ENCODE results near the gene ADM2. TPM values are rescaled to one million over a fixed set of nuclear protein-coding genes. Genes with fewer than 3 reads are reported as not detected.
"Not testable (repeated sequence)": the region's sequence is repeated elsewhere in the genome, so short reads cannot be mapped to it uniquely, and the experiment has no call there.

The ADM2 gene
- total RNA-seq, 2 experiments from 2014 or later = 3.7 to 4.1 TPM

GRCh38 chr22:50529897-50530579, 48.7 kb downstream of the ADM2 start, which contains the start of gene TYMP:
TYMP (minus strand) TSS chr22:50530012; CDS start chr22:50529709, 303 bp downstream.
- ChIA-PET CTCF (interaction anchor here (0.7 to 5.8 kb wide), 5 partner anchors 15 to 92 kb away, joined by 3 to 74 read pairs (median 4); partner anchors contain the start of genes KLHDC7B and SYCE3), POLR2A (interaction anchor here (0.6 to 1.0 kb wide), 5 partner anchors 10 to 91 kb away, joined by 3 to 10 read pairs (median 3); no protein-coding TSS in a partner anchor)
- H3K36me3 Mint-ChIP-seq (ENCODE audit: low read depth) = peaks cover 34% of the 10 kb centered on the region
- H3K27ac Mint-ChIP-seq = peak within 1 kb of the TSS; percentile 100
- no peaks in the 10 kb centered on the region for H3K9me3 Mint-ChIP-seq
- H3K27me3 Mint-ChIP-seq = no peaks in the 10 kb centered on the region
- H3K4me3 Mint-ChIP-seq = peak within 1 kb of the TSS; percentile 96
- peak; percentile 78 for DNase-seq
- H3K4me1 Mint-ChIP-seq = peaks cover 47% of the 10 kb centered on the region

DNA sequence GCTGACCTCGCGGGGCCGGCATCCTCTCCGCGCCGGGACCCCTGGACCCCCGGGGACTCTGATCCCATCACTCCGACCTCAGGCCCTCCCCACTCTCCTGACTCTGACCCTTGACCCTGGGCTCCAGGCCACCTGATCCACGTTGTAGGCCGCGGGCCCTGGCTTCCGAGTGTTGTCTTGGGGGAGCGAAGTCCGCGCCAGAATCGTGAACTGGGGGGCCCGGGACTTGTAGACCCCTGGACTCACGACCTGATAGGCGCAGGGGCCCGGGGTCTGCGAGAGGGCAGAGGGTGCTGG, 49.2 kb downstream of the ADM2 start:
- Mint-ChIP-seq H3K4me3 (peak overlapping the region; percentile 96), H3K4me1 (peaks cover 50% of the 10 kb centered on the region)
- POLR2A ChIA-PET = no interaction called here

GRCh38 chr22:50530877-50531545, 49.7 kb downstream of the ADM2 start:
- peaks cover 36% of the 10 kb centered on the region for H3K36me3 Mint-ChIP-seq (ENCODE audit: low read depth)
- H3K4me3 Mint-ChIP-seq = peak overlapping the region; percentile 96
- H3K9me3 Mint-ChIP-seq = no peaks in the 10 kb centered on the region
- peaks cover 53% of the 10 kb centered on the region for H3K4me1 Mint-ChIP-seq
- H3K27ac Mint-ChIP-seq = peak overlapping the region; percentile 100
- H3K27me3 Mint-ChIP-seq = no peaks in the 10 kb centered on the region
- DNase-seq = peak; percentile 89
- POLR2A ChIA-PET = no interaction called here
- CTCF ChIA-PET = no interaction called here

More for the DNA sequence above, 49.2 kb downstream of the ADM2 start:
- no peak for DNase-seq
- Mint-ChIP-seq H3K27ac (peak overlapping the region; percentile 100), H3K9me3 (no peaks in the 10 kb centered on the region), H3K36me3 (ENCODE audit: low read depth) (peaks cover 36% of the 10 kb centered on the region), H3K27me3 (no peaks in the 10 kb centered on the region)
- CTCF ChIA-PET = no interaction called here

DNA sequence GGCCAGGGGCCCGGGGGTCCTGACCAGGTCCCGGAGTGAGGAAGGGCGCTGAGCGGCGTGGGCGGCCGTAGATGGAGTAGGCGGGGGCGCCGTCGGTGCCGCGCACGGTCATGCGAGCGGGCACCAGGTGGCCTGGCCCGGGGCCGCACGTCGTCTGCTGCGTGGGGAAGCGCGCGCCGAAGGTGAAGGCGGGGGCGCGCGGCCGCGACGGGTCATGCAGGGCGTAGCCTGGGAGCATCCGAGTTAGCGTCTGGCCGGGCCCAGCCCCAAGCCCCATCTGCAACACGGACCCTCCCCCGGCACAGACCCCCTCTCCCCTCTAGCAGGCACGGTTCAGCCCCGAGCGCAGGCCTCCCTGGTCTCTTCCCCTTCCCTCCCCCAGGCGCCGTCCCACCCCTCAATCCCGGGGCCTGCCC, 50.2 kb downstream of the ADM2 start:
- Mint-ChIP-seq H3K27me3 (no peaks in the 10 kb centered on the region), H3K27ac (peak overlapping the region; percentile 100), H3K9me3 (no peaks in the 10 kb centered on the region), H3K4me3 (peak overlapping the region; percentile 96), H3K36me3 (ENCODE audit: low read depth) (peaks cover 39% of the 10 kb centered on the region), H3K4me1 (peaks cover 59% of the 10 kb centered on the region)
- CTCF ChIA-PET = interaction anchor here (0.8 kb wide), 1 partner anchor 32 kb away, joined by 3 read pairs; no protein-coding TSS in a partner anchor
- POLR2A ChIA-PET = interaction anchor here (1.7 kb wide), 1 partner anchor 17 kb away, joined by 6 read pairs; no protein-coding TSS in a partner anchor
- DNase-seq = peak; percentile 79

- peaks cover 60% of the 10 kb centered on the region for H3K4me1 Mint-ChIP-seq
Measured at GRCh38 chr22:50531962-50532674, 50.8 kb downstream of the ADM2 start.

GRCh38 chr22:50532824-50533796, 51.8 kb downstream of the ADM2 start:
- CTCF ChIA-PET = interaction anchor here (0.6 to 0.7 kb wide), 2 partner anchors 48 to 87 kb away, joined by 3 to 4 read pairs; no protein-coding TSS in a partner anchor
- Mint-ChIP-seq H3K4me1 (peaks cover 52% of the 10 kb centered on the region), H3K4me3 (peak overlapping the region; percentile 96), H3K27me3 (no peaks in the 10 kb centered on the region), H3K36me3 (ENCODE audit: low read depth) (peaks cover 27% of the 10 kb centered on the region), H3K9me3 (no peaks in the 10 kb centered on the region), H3K27ac (peak overlapping the region; percentile 100)
- no peak for DNase-seq
- POLR2A ChIA-PET = interaction anchor here (1.7 kb wide), 1 partner anchor 15 kb away, joined by 6 read pairs; no protein-coding TSS in a partner anchor

More at GRCh38 chr22:50531962-50532674, 50.8 kb downstream of the ADM2 start:
- ChIA-PET POLR2A (interaction anchor here (1.7 kb wide), 1 partner anchor 16 kb away, joined by 6 read pairs; no protein-coding TSS in a partner anchor), CTCF (interaction anchor here (0.8 kb wide), 1 partner anchor 31 kb away, joined by 3 read pairs; no protein-coding TSS in a partner anchor)
- Mint-ChIP-seq H3K4me3 (peak overlapping the region; percentile 96), H3K27me3 (no peaks in the 10 kb centered on the region), H3K36me3 (ENCODE audit: low read depth) (peaks cover 36% of the 10 kb centered on the region), H3K27ac (peak overlapping the region; percentile 100), H3K9me3 (no peaks in the 10 kb centered on the region)
- DNase-seq = peak; percentile 38

DNA sequence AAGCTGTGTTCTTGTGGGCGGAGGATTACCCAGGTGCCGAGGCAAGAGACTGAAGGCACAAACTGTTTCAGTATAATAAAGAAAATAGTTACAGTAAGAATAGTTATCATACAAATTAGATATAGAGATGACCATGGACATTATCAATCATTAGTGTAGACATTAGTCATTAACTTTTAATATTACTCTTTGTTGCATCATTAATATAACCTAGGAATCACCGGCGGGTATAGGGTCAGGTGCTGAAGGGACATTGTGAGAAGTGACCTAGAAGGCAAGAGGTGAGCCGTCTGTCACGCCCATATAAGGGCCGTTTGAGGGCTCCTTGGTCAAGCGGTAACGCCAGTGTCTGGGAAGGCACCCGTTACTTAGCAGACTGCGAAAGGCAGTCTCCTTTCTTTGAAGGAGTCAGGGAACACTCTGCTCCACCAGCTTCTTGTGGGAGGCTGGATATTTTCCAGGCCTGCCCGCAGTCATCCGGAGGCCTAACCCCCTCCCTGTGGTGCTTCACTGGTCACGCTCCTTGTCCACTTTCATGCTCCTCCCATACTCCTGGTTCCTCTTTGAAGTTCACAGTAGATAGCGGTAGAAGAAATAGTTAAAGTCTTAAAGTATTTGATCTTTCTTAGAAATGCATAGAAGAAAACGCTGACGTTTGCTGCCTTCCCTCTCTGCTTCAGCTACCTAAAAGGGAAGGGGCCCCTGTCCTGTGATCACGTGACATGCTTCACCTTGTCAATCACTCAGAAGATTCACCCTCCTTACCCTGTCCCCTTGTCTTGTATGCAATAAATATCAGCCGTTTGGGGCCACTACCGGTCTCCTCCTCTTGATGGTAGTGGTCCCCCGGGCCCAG, 52.7 kb downstream of the ADM2 start:
- DNase-seq, H3K27me3 Mint-ChIP-seq, H3K9me3 Mint-ChIP-seq, POLR2A ChIA-PET: not testable (repeated sequence)
- H3K27ac Mint-ChIP-seq = peak overlapping the region; percentile 100
- peak overlapping the region; percentile 96 for H3K4me3 Mint-ChIP-seq
- CTCF ChIA-PET = interaction anchor here (0.6 to 8.1 kb wide), 5 partner anchors 8 to 87 kb away, joined by 3 to 63 read pairs (median 4); partner anchors contain the start of genes KLHDC7B and SCO2
- H3K4me1 Mint-ChIP-seq = peaks cover 49% of the 10 kb centered on the region
- peaks cover 26% of the 10 kb centered on the region for H3K36me3 Mint-ChIP-seq (ENCODE audit: low read depth)

GRCh38 chr22:50535113-50535512, 53.8 kb downstream of the ADM2 start:
- peak overlapping the region; percentile 72 for H3K27ac Mint-ChIP-seq
- no peaks in the 10 kb centered on the region for H3K27me3 Mint-ChIP-seq
- H3K36me3 Mint-ChIP-seq (ENCODE audit: low read depth) = peaks cover 24% of the 10 kb centered on the region
- CTCF ChIA-PET = interaction anchor here (0.6 to 8.1 kb wide), 6 partner anchors 9 to 909 kb away, joined by 3 to 63 read pairs (median 4); partner anchors contain the start of genes KLHDC7B, SCO2 and SYCE3
- no peaks in the 10 kb centered on the region for H3K9me3 Mint-ChIP-seq
- POLR2A ChIA-PET = interaction anchor here (0.6 to 1.4 kb wide), 2 partner anchors 22 to 28 kb away, joined by 4 to 5 read pairs; partner anchors contain the start of gene SYCE3
- peaks cover 58% of the 10 kb centered on the region for H3K4me1 Mint-ChIP-seq
- no peak overlapping the region for H3K4me3 Mint-ChIP-seq
- DNase-seq = no peak

Other genes starting within 250 kb of the ADM2 start
- gene TUBGCP6, start 236.5 kb upstream of the ADM2 start, total RNA-seq = 10 to 100 TPM; 62.9 to 71.4 TPM
- gene HDAC10, start 230.3 kb upstream of the ADM2 start, total RNA-seq = 10 to 100 TPM; 68.3 to 93.6 TPM
- gene MAPK12, start 219.9 kb upstream of the ADM2 start, total RNA-seq = 1 to 10 TPM; 2.9 TPM
- 10 to 100 TPM; 10.7 to 12.6 TPM for gene MAPK11, start 211.2 kb upstream of the ADM2 start, total RNA-seq
- 10 to 100 TPM; 10.7 to 11.1 TPM for gene PLXNB2, start 173.9 kb upstream of the ADM2 start, total RNA-seq
- gene DENND6B, start 154.5 kb upstream of the ADM2 start, total RNA-seq = 1 to 10 TPM; 3.1 to 3.6 TPM
- 10 to 100 TPM; 55.6 to 67.6 TPM for gene PPP6R2, start 138.2 kb upstream of the ADM2 start, total RNA-seq
- gene SBF1, start 6.5 kb upstream of the ADM2 start, total RNA-seq = 100 to 1,000 TPM; 211 to 224 TPM
- under 1 TPM in 1 of 2 experiments, not detected in 1; 0.23 TPM for gene MIOX, start 5.3 kb downstream of the ADM2 start, total RNA-seq
- gene LMF2, start 26.2 kb downstream of the ADM2 start, total RNA-seq = 100 to 1,000 TPM; 130 to 139 TPM
- gene NCAPH2, start 26.7 kb downstream of the ADM2 start, total RNA-seq = 100 to 1,000 TPM; 110 to 133 TPM
- gene SCO2, start 44.1 kb downstream of the ADM2 start, total RNA-seq = 10 to 100 TPM in 1 of 2 experiments, 1 to 10 TPM in 1; 2.8 to 10.5 TPM
- 100 to 1,000 TPM in 1 of 2 experiments, 10 to 100 TPM in 1; 92.2 to 126 TPM for gene TYMP, start 48.5 kb downstream of the ADM2 start, total RNA-seq
- 10 to 100 TPM; 15.6 to 16.0 TPM for gene KLHDC7B, start 64.4 kb downstream of the ADM2 start, total RNA-seq
- under 1 TPM in 1 of 2 experiments, not detected in 1; 0.87 TPM for gene SYCE3, start 81.4 kb downstream of the ADM2 start, total RNA-seq
- gene CPT1B, start 96.9 kb downstream of the ADM2 start, total RNA-seq = 100 to 1,000 TPM; 107 to 113 TPM
- 100 to 1,000 TPM; 140 to 142 TPM for gene CHKB, start 101.3 kb downstream of the ADM2 start, total RNA-seq
- under 1 TPM; 0.29 to 0.37 TPM for gene MAPK8IP2, start 119.2 kb downstream of the ADM2 start, total RNA-seq
- gene ARSA, start 146.6 kb downstream of the ADM2 start, total RNA-seq = 10 to 100 TPM; 64.2 to 66.5 TPM
- gene SHANK3, start 191.3 kb downstream of the ADM2 start, total RNA-seq = under 1 TPM; 0.02 to 0.04 TPM